ENCODE measurements around the gene SHROOM3.

SHROOM3 gene

GRCh38 chr4:76809594-76810305 is 374.7 kb downstream of the SHROOM3 start:
- ChIA-PET CTCF (no interaction called here), POLR2A (no interaction called here)
- no peak for TF ChIP-seq TARDBP (IDR thresholded peaks at IDR 0.05)
- TF ChIP-seq ELF4 (IDR thresholded peaks at IDR 0.05), result no peak
- no peak for TF ChIP-seq ARNT (IDR thresholded peaks at IDR 0.05)
- no peak for TF ChIP-seq FOXK2 (IDR thresholded peaks at IDR 0.05)
- no peak for TF ChIP-seq L3MBTL2 (conservative IDR thresholded peaks at IDR 0.05)
- TF ChIP-seq FOXA1 (IDR thresholded peaks at IDR 0.05), result no peak
- TF ChIP-seq PKNOX1 (IDR thresholded peaks at IDR 0.05), result no peak
- no peak for TF ChIP-seq BHLHE40 (IDR thresholded peaks at IDR 0.05; ENCODE audit: borderline replicate concordance)
- TF ChIP-seq FOXM1 (IDR thresholded peaks at IDR 0.05; ENCODE audit: borderline replicate concordance), result no peak
- no peak for TF ChIP-seq LEF1 (IDR thresholded peaks at IDR 0.05; ENCODE audit: borderline replicate concordance)
- DNase-seq (ENCODE audit: extremely low spot score), result no peak

GRCh38 chr4:76811604-76812412 is 376.8 kb downstream of the SHROOM3 start:
- TF ChIP-seq HDGF (IDR thresholded peaks at IDR 0.05; ENCODE audit: borderline replicate concordance), result no peak
- TF ChIP-seq FOXM1 (IDR thresholded peaks at IDR 0.05; ENCODE audit: borderline replicate concordance), result no peak
- TF ChIP-seq ELF4 (IDR thresholded peaks at IDR 0.05), result no peak
- TF ChIP-seq TARDBP (IDR thresholded peaks at IDR 0.05), result no peak
- TF ChIP-seq BHLHE40 (IDR thresholded peaks at IDR 0.05; ENCODE audit: borderline replicate concordance), result no peak
- TF ChIP-seq FOXA1 (IDR thresholded peaks at IDR 0.05), result no peak
- TF ChIP-seq ZNF384 (IDR thresholded peaks at IDR 0.05), result no peak
- TF ChIP-seq LEF1 (IDR thresholded peaks at IDR 0.05; ENCODE audit: borderline replicate concordance), result no peak
- no peak for TF ChIP-seq CTBP1 (IDR thresholded peaks at IDR 0.05; ENCODE audit: borderline replicate concordance)
- TF ChIP-seq SP1 (IDR thresholded peaks at IDR 0.05), result no peak
- TF ChIP-seq L3MBTL2 (conservative IDR thresholded peaks at IDR 0.05), result no peak
- TF ChIP-seq ARNT (IDR thresholded peaks at IDR 0.05), result no peak
- no peak for TF ChIP-seq PKNOX1 (IDR thresholded peaks at IDR 0.05)
- TF ChIP-seq NFRKB (IDR thresholded peaks at IDR 0.05), result no peak
- no peak for TF ChIP-seq FOXK2 (IDR thresholded peaks at IDR 0.05)
- TF ChIP-seq SUZ12 (IDR thresholded peaks at IDR 0.05), result no peak
- POLR2A ChIA-PET, result no interaction called here
- CTCF ChIA-PET, result no interaction called here
- no peak for DNase-seq (ENCODE audit: extremely low spot score)

GRCh38 chr4:76813070-76813469 is 378.0 kb downstream of the SHROOM3 start:
- CTCF ChIA-PET, result no interaction called here
- DNase-seq (ENCODE audit: extremely low spot score), result no peak
- POLR2A ChIA-PET, result interaction anchor here (0.8 kb wide), 1 partner anchor 19 kb away, joined by 3 read pairs; no protein-coding TSS in a partner anchor
- TF ChIP-seq ZNF384 (IDR thresholded peaks at IDR 0.05), result no peak
- no peak for TF ChIP-seq ELF4 (IDR thresholded peaks at IDR 0.05)
- TF ChIP-seq CTBP1 (IDR thresholded peaks at IDR 0.05; ENCODE audit: borderline replicate concordance), result no peak
- no peak for TF ChIP-seq FOXK2 (IDR thresholded peaks at IDR 0.05)
- no peak for TF ChIP-seq NFRKB (IDR thresholded peaks at IDR 0.05)
- no peak for TF ChIP-seq HDGF (IDR thresholded peaks at IDR 0.05; ENCODE audit: borderline replicate concordance)
- no peak for TF ChIP-seq FOXM1 (IDR thresholded peaks at IDR 0.05; ENCODE audit: borderline replicate concordance)
- no peak for TF ChIP-seq PKNOX1 (IDR thresholded peaks at IDR 0.05)
- no peak for TF ChIP-seq ARNT (IDR thresholded peaks at IDR 0.05)
- no peak for TF ChIP-seq FOXA1 (IDR thresholded peaks at IDR 0.05)
- TF ChIP-seq TARDBP (IDR thresholded peaks at IDR 0.05), result no peak
- no peak for TF ChIP-seq SUZ12 (IDR thresholded peaks at IDR 0.05)
- TF ChIP-seq BHLHE40 (IDR thresholded peaks at IDR 0.05; ENCODE audit: borderline replicate concordance), result no peak
- no peak for TF ChIP-seq L3MBTL2 (conservative IDR thresholded peaks at IDR 0.05)
- no peak for TF ChIP-seq LEF1 (IDR thresholded peaks at IDR 0.05; ENCODE audit: borderline replicate concordance)
- TF ChIP-seq SP1 (IDR thresholded peaks at IDR 0.05), result no peak

GRCh38 chr4:76821641-76822040 is 386.6 kb downstream of the SHROOM3 start:
- ChIA-PET CTCF (no interaction called here), POLR2A (no interaction called here)
- no peak for TF ChIP-seq LEF1 (IDR thresholded peaks at IDR 0.05; ENCODE audit: borderline replicate concordance)
- no peak for TF ChIP-seq CTBP1 (IDR thresholded peaks at IDR 0.05; ENCODE audit: borderline replicate concordance)
- no peak for TF ChIP-seq NFRKB (IDR thresholded peaks at IDR 0.05)
- no peak for TF ChIP-seq SUZ12 (IDR thresholded peaks at IDR 0.05)
- no peak for TF ChIP-seq TARDBP (IDR thresholded peaks at IDR 0.05)
- no peak for TF ChIP-seq ZNF384 (IDR thresholded peaks at IDR 0.05)
- TF ChIP-seq L3MBTL2 (conservative IDR thresholded peaks at IDR 0.05), result no peak
- TF ChIP-seq PKNOX1 (IDR thresholded peaks at IDR 0.05), result no peak
- TF ChIP-seq ELF4 (IDR thresholded peaks at IDR 0.05), result no peak
- no peak for DNase-seq (ENCODE audit: extremely low spot score)

- POLR2A ChIA-PET, result no interaction called here
- no peak for DNase-seq (ENCODE audit: extremely low spot score)
- TF ChIP-seq TARDBP (IDR thresholded peaks at IDR 0.05) (no peak), LEF1 (IDR thresholded peaks at IDR 0.05; ENCODE audit: borderline replicate concordance) (no peak)
- CTCF ChIA-PET, result no interaction called here
Observed at GRCh38 chr4:76822303-76822702, 387.3 kb downstream of the SHROOM3 start.
